Karpas-422 (cell line): ENCODE results near the gene BRAF. TPM values are rescaled to one million over a fixed set of nuclear protein-coding genes. Genes with fewer than 3 reads are reported as not detected.
A peak's percentile ranks its signal among the peaks of the same experiment; 100 is the strongest.
"Not testable (repeated sequence)": the region's sequence is repeated elsewhere in the genome, so short reads cannot be mapped to it uniquely, and the experiment has no call there.

Source experiments
- DNase-seq: peaks from one replicate; pipeline ENCODE4 v3.0.0-alpha.2; 2015
- H2AFZ ChIP-seq: fragments of 200-600 bp; sonication (generic); 2 replicates; pipeline ENCODE4 v1.6.1; 2014; ENCODE audit warnings: antibody characterized with exemption, low read length, mixed read lengths
- H3K27ac ChIP-seq: fragments of 200-600 bp; sonication (generic); 2 replicates; pipeline ENCODE4 v1.5.1; 2014; ENCODE audit warnings: mild to moderate bottlenecking, low read length, moderate library complexity
- H3K27me3 ChIP-seq: fragments of 200-600 bp; sonication (generic); 2 replicates; pipeline ENCODE4 v1.6.1; 2014; ENCODE audit warnings: low read length, mixed read lengths
- H3K36me3 ChIP-seq: fragments of 200-600 bp; sonication (generic); 2 replicates; pipeline ENCODE4 v1.6.1; 2014; ENCODE audit warnings: low read length, mixed read lengths; ENCODE audit not compliant: insufficient read depth
- H3K4me1 ChIP-seq: fragments of 200-600 bp; sonication (generic); 2 replicates; pipeline ENCODE4 v1.6.1; 2014; ENCODE audit warnings: mild to moderate bottlenecking, low read length, mixed read lengths
- H3K4me2 ChIP-seq: fragments of 200-600 bp; sonication (generic); 2 replicates; pipeline ENCODE4 v1.6.1; 2014; ENCODE audit warnings: low read length, low read depth, mild to moderate bottlenecking; ENCODE audit not compliant: poor library complexity, severe bottlenecking
- H3K4me3 ChIP-seq: fragments of 200-600 bp; sonication (generic); 2 replicates; pipeline ENCODE4 v1.5.1; 2014; ENCODE audit warnings: mild to moderate bottlenecking, antibody characterized with exemption, low read length, mixed read lengths
- H3K79me2 ChIP-seq: fragments of 200-600 bp; sonication (generic); 2 replicates; pipeline ENCODE4 v1.6.1; 2014; ENCODE audit warnings: mild to moderate bottlenecking, low read length, mixed read lengths
- H3K9ac ChIP-seq: fragments of 200-600 bp; sonication (generic); 2 replicates; pipeline ENCODE4 v1.6.0; 2014; ENCODE audit warnings: low read length
- H3K9me2 ChIP-seq: fragments of 200-600 bp; sonication (generic), shearing (Covaris generic); replicated peaks from 2 replicates; pipeline ENCODE4 v1.6.0; 2014; ENCODE audit warnings: mild to moderate bottlenecking, low read length, moderate library complexity; ENCODE audit not compliant: insufficient read depth
- H3K9me3 ChIP-seq: fragments of 300-700, 200-600 bp; sonication (generic); 2 replicates; pipeline ENCODE4 v1.6.1; 2014; ENCODE audit warnings: low read length, mixed read lengths
- H4K20me1 ChIP-seq: fragments of 200-600 bp; sonication (generic); 2 replicates; pipeline ENCODE4 v1.6.1; 2014; ENCODE audit warnings: mild to moderate bottlenecking, antibody characterized with exemption, low read length, low read depth; ENCODE audit not compliant: insufficient read depth
- total RNA-seq: library from RNA; depleted of rRNA; stranded (reverse); fragments of >200 nt; shearing (Covaris generic); gene quantifications from 2 replicates; pipeline ENCODE4 v1.2.3, GENCODE V29; 2014; ENCODE audit warnings: low replicate concordance

Gene BRAF
- total RNA-seq, 1 experiment from 2014 or later, result 72.6 TPM

DNA sequence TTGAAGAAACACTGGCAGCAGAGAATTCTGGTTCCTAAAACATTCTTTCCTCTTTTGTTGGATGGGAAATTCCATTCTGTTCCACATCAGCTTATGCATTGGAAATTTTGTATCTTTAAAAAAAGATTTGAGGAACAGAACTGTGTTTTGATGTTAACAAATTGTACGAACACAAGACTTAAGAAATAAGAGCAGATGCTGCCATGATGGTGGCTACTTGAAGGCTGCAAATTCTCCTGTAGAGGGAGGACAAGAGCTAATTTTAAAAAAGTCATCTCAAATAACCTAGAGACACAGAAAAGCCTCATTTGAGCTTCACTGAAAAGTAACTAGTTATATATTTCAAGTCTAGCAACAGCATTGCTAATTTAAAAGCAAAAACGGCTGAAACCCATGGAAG lies 198.4 kb downstream of the BRAF start:
- H3K4me1 ChIP-seq, result peaks cover 4% of the 10 kb centered on the region; the same call in 1 of the 2 replicates
- H3K4me3 ChIP-seq, result no peak overlapping the region
- H3K27ac ChIP-seq, result no peak overlapping the region
- no peaks in the 10 kb centered on the region for H3K27me3 ChIP-seq
- H3K4me2 ChIP-seq, result no peak overlapping the region
- no peak overlapping the region for H3K9ac ChIP-seq
- no peaks in the 10 kb centered on the region for H3K9me3 ChIP-seq
- peak; percentile 71 for DNase-seq
- H3K79me2 ChIP-seq, result no peaks in the 10 kb centered on the region; the same call in 1 of the 2 replicates
- no peaks in the 10 kb centered on the region for H3K9me2 ChIP-seq
- H4K20me1 ChIP-seq, result no peaks in the 10 kb centered on the region
- H3K36me3 ChIP-seq, result no peaks in the 10 kb centered on the region; the same call in 1 of the 2 replicates
- H2AFZ ChIP-seq, result no peak overlapping the region

DNA sequence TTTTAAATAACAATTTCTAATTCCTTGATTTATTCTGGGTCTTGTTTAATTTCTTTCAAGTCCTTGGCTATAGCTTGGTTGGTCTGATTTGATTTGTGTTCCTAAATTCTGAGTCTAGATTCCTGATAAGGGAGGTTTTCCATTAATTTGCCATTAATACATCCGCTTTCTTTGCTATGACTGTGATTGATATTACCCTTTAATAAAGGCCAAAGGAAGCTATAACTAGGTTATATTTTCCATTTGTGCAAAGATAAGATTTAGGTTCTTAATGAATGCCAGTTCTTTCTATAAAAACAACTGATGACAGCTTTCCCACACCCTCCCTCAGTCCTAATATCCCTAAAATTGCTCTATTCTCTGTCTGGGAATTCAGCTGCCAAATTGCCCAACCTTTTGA lies 200.0 kb downstream of the BRAF start:
- no peaks in the 10 kb centered on the region for H3K9me2 ChIP-seq
- H3K4me1 ChIP-seq, result peaks cover 4% of the 10 kb centered on the region; the same call in 1 of the 2 replicates
- no peaks in the 10 kb centered on the region; the same call in 1 of the 2 replicates for H3K36me3 ChIP-seq
- H3K4me3 ChIP-seq, result no peak overlapping the region
- no peak overlapping the region for H3K9ac ChIP-seq
- DNase-seq, result no peak
- no peak overlapping the region for H3K27ac ChIP-seq
- H2AFZ ChIP-seq, result no peak overlapping the region
- no peaks in the 10 kb centered on the region for H3K9me3 ChIP-seq
- H3K27me3 ChIP-seq, result no peaks in the 10 kb centered on the region
- H4K20me1 ChIP-seq, result no peaks in the 10 kb centered on the region
- H3K4me2 ChIP-seq, result no peak overlapping the region
- peaks cover 4% of the 10 kb centered on the region; the same call in 1 of the 2 replicates for H3K79me2 ChIP-seq

DNA sequence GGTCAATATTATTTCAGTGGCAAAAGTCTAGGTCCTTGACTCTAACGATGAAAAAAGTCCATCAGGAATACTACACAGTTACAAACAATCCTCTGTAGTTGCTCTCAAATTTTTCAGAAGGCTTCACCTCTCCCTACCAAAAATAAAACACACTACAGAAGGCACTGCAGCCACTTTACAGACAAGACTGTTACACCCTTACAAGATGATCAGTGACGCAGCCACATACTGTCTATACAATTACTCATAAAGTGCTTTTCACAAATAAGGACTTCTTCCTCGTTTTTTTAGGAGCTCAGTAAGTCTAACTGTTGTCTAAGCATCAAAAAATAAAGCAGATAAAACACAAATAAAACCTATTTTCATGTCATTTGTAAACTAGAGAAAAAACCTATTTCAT lies 201.2 kb downstream of the BRAF start:
- no peak overlapping the region for H2AFZ ChIP-seq
- peaks cover 6% of the 10 kb centered on the region; the same call in 1 of the 2 replicates for H3K79me2 ChIP-seq
- no peaks in the 10 kb centered on the region for H3K27me3 ChIP-seq
- no peaks in the 10 kb centered on the region for H3K9me3 ChIP-seq
- no peaks in the 10 kb centered on the region for H3K9me2 ChIP-seq
- H3K9ac ChIP-seq, result no peak overlapping the region
- no peak for DNase-seq
- H4K20me1 ChIP-seq, result no peaks in the 10 kb centered on the region
- H3K4me1 ChIP-seq, result peaks cover 4% of the 10 kb centered on the region; the same call in 1 of the 2 replicates
- no peak overlapping the region for H3K27ac ChIP-seq
- no peaks in the 10 kb centered on the region; the same call in 1 of the 2 replicates for H3K36me3 ChIP-seq
- no peak overlapping the region for H3K4me2 ChIP-seq
- H3K4me3 ChIP-seq, result no peak overlapping the region

DNA sequence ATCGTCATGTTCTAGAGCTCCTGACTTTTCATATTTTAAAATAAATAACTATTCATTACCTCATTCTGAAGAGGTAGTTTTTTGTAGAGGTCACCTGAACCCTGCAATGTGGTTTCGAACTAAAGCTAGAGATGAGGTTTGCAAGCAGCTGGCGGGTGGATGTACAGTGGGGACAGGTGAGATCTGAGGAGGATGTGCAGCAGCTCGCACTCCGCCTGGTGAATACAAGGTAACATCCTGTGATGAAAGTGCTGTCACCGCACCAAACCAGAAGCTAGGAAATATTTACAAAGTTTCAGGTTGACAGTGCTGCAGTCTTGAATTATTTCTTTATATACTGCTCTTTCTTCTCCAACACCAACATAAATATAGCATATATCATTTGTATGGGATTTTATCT lies 201.7 kb downstream of the BRAF start:
- no peak overlapping the region for H3K4me2 ChIP-seq
- no peak overlapping the region for H3K27ac ChIP-seq
- peaks cover 6% of the 10 kb centered on the region; the same call in 1 of the 2 replicates for H3K79me2 ChIP-seq
- DNase-seq, result no peak
- no peaks in the 10 kb centered on the region for H3K9me2 ChIP-seq
- H3K4me3 ChIP-seq, result no peak overlapping the region
- no peak overlapping the region for H2AFZ ChIP-seq
- no peaks in the 10 kb centered on the region for H3K9me3 ChIP-seq
- H3K36me3 ChIP-seq, result no peaks in the 10 kb centered on the region; the same call in 1 of the 2 replicates
- H3K27me3 ChIP-seq, result no peaks in the 10 kb centered on the region
- H3K4me1 ChIP-seq, result peaks cover 4% of the 10 kb centered on the region; the same call in 1 of the 2 replicates
- no peaks in the 10 kb centered on the region for H4K20me1 ChIP-seq
- no peak overlapping the region for H3K9ac ChIP-seq

DNA sequence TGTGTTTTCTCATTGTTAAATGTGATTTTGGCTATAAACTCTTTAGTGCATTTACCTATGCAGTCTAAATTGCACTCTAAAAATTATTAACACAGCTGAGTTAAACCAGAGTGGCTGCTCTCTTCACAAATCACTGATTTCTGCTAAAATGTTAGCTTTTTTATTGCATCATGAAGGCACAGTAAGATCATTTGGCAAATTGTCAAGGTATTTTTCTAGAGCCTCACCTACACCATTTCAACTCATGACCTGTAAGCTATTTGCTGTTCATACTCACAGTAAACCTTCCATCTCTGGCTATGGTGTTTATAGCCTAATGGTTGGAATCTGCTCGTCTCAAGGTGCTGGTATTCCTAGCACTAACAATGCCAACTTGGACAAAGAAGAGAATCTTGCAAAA lies 202.5 kb downstream of the BRAF start:
- H3K9me3 ChIP-seq, result no peaks in the 10 kb centered on the region
- no peak overlapping the region for H3K4me3 ChIP-seq
- H3K9me2 ChIP-seq, result no peaks in the 10 kb centered on the region
- no peak overlapping the region for H2AFZ ChIP-seq
- H3K79me2 ChIP-seq, result peaks cover 6% of the 10 kb centered on the region; the same call in 1 of the 2 replicates
- no peak overlapping the region for H3K4me2 ChIP-seq
- peaks cover 4% of the 10 kb centered on the region; the same call in 1 of the 2 replicates for H3K4me1 ChIP-seq
- no peaks in the 10 kb centered on the region for H3K27me3 ChIP-seq
- no peak overlapping the region for H3K27ac ChIP-seq
- no peak for DNase-seq
- no peaks in the 10 kb centered on the region for H4K20me1 ChIP-seq
- H3K36me3 ChIP-seq, result no peaks in the 10 kb centered on the region; the same call in 1 of the 2 replicates
- no peak overlapping the region for H3K9ac ChIP-seq

DNA sequence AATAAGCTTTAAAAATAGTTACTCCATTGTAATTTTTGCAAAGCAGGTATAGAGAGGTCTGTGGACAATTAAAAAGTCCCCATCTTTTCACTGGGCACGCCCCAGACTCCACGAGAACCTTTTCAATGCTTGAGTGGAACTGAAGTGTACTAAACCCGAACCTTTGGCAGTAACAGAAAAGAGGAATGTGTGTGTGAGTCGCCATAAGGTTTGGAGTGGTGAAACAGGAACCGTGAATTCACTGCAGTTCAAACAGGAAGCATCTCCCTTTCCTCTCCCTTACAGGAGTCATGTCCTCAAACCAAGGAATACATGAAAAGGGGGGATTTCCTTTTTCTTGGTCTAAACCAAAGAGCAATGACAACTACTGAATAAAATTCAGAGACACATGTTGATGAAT lies 205.0 kb downstream of the BRAF start:
- Histone ChIP-seq H3K36me3 (no peaks in the 10 kb centered on the region; the same call in 1 of the 2 replicates), H3K4me3 (no peak overlapping the region), H3K79me2 (peaks cover 6% of the 10 kb centered on the region; the same call in 1 of the 2 replicates), H3K4me1 (no peaks in the 10 kb centered on the region), H2AFZ (no peak overlapping the region), H3K9me3 (no peaks in the 10 kb centered on the region), H4K20me1 (no peaks in the 10 kb centered on the region), H3K27ac (no peak overlapping the region), H3K9ac (no peak overlapping the region), H3K4me2 (no peak overlapping the region), H3K27me3 (no peaks in the 10 kb centered on the region), H3K9me2 (no peaks in the 10 kb centered on the region)
- DNase-seq, result no peak

DNA sequence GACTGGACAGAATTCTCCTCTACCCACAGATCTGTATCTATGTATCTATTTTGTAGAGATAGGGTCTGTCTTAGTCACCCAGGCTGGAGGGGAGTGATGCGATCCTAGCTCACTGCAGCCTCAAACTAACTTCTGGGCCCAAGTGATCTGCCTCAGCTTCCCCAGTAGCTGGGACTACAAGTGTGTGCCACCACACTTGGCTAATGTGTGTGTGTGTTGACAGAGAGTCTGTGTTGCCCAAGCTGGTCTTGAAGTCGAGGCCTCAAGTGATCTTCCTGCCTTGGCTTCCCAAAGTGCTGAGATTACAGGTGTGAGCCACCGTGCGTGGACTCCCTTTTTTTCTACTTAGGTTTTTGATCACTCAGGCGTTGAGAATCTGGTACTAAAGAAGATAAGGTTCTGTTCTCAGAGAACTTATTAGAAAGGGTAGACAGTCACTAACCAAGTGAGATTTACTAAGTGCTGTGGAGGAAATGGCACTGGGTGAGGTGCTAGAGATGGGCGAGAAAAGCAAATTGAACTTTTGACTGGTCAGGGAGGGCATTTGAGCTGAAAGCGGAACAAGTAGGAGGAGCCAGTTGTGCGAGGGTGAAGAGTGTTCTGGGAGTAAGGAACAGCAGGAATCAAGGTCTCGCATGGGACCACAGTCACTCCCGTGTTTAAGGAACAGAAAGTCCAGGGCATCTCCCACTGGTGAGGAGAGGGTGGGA lies 210.2 kb downstream of the BRAF start:
- H2AFZ ChIP-seq, result no peak overlapping the region
- DNase-seq, result no peak

DNA sequence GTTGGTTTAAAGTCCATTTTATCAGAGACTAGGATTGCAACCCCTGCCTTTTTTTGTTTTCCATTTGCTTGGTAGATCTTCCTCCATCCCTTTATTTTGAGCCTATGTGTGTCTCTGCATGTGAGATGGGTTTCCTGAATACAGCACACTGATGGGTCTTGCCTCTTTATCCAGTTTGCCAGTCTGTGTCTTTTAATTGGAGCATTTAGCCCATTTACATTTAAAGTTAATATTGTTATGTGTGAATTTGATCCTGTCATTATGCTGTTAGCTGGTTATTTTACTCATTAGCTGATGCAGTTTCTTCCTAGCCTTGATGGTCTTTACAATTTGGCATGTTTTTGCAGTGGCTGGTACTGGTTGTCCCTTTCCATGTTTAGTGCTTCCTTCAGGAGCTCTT lies 212.3 kb downstream of the BRAF start:
- not testable (repeated sequence) for H2AFZ ChIP-seq, H3K36me3 ChIP-seq, H3K9ac ChIP-seq, DNase-seq, H3K79me2 ChIP-seq, H4K20me1 ChIP-seq, H3K4me2 ChIP-seq, H3K4me1 ChIP-seq, H3K4me3 ChIP-seq, H3K9me3 ChIP-seq, H3K27ac ChIP-seq, H3K27me3 ChIP-seq, H3K9me2 ChIP-seq

More for the DNA sequence above, 210.2 kb downstream of the BRAF start:
- no peaks in the 10 kb centered on the region for H3K79me2 ChIP-seq
- no peak overlapping the region for H3K27ac ChIP-seq
- H3K36me3 ChIP-seq, result 0 out of 2 replicates have a peak, but pooled peaks cover 5% of the 10 kb centered on the region
- no peaks in the 10 kb centered on the region for H3K9me2 ChIP-seq
- no peaks in the 10 kb centered on the region for H3K4me1 ChIP-seq
- H4K20me1 ChIP-seq, result no peaks in the 10 kb centered on the region
- no peak overlapping the region for H3K4me2 ChIP-seq
- no peak overlapping the region for H3K9ac ChIP-seq
- H3K4me3 ChIP-seq, result no peak overlapping the region
- H3K9me3 ChIP-seq, result no peaks in the 10 kb centered on the region
- no peaks in the 10 kb centered on the region for H3K27me3 ChIP-seq
